GM12872 (cell line): Measurements from ENCODE around the gene HDAC3.

Source experiments
- CTCF ChIP-seq: IDR thresholded peaks from 3 replicates; pipeline ENCODE4 v1.5.1; 2011; ENCODE audit warnings: low read depth, mild to moderate bottlenecking, low read length, moderate library complexity; ENCODE audit not compliant: insufficient read depth

HDAC3 gene

GRCh38 chr5:141636413-141637122 lies at the start of gene HDAC3, which contains the start of gene RELL2:
HDAC3 (minus strand) TSS chr5:141636849; CDS start chr5:141636790, 59 bp downstream.
RELL2 (plus strand) TSS chr5:141636997; CDS start chr5:141638226, 1,229 bp downstream.
- no peak for TF ChIP-seq CTCF

GRCh38 chr5:141685591-141685990 lies 48.9 kb upstream of the HDAC3 start:
- no peak for TF ChIP-seq CTCF

- no peak for TF ChIP-seq CTCF
Measured at GRCh38 chr5:141683596-141684141, 47.0 kb upstream of the HDAC3 start.

- no peak for TF ChIP-seq CTCF
Measured at GRCh38 chr5:141681695-141682641, 45.3 kb upstream of the HDAC3 start, which contains the start of gene ARAP3. ARAP3 (minus strand) TSS chr5:141682230; CDS start chr5:141680486, 1,744 bp downstream.

GRCh38 chr5:141681295-141681694 lies 44.6 kb upstream of the HDAC3 start:
- TF ChIP-seq CTCF, result no peak

- TF ChIP-seq CTCF, result no peak
Measured at GRCh38 chr5:141680751-141681201, 44.1 kb upstream of the HDAC3 start.

GRCh38 chr5:141680178-141680577 lies 43.5 kb upstream of the HDAC3 start:
- no peak for TF ChIP-seq CTCF
